CD8-positive, alpha-beta memory T cell (primary cell): Measurements from ENCODE around the gene SFXN1. TPM values are rescaled to one million over a fixed set of nuclear protein-coding genes. Genes with fewer than 3 reads are reported as not detected.

Experiments used
- CTCF ChIA-PET: fragments of 350-600 bp; sonication (Branson Sonifier 250); formaldehyde crosslinking; loops from one replicate; lab custom pipeline; 2021; ENCODE audit warnings: antibody characterized with exemption; lab: Charles Lee
- POLR2A ChIA-PET: fragments of 350-600 bp; sonication (Branson Sonifier 250); formaldehyde crosslinking; loops from one replicate; lab custom pipeline; 2021; ENCODE audit warnings: antibody characterized with exemption; lab: Charles Lee
- DNase-seq, 5 donors: peaks; one replicate each; pipeline versions ENCODE4 v3.0.0 to v3.0.0-alpha.2; 2020 to 2022; ENCODE audit warnings: mixed read lengths in 1 of 5
- H3K27ac ChIP-seq: one replicate; pipeline ENCODE4 v1.7.0; 2013; ENCODE audit warnings: low read depth, mild to moderate bottlenecking, low read length, moderate library complexity
- H3K27me3 ChIP-seq: 2 replicates; pipeline ENCODE4 v1.7.0; 2013; ENCODE audit warnings: low read length, mild to moderate bottlenecking; ENCODE audit not compliant: insufficient read depth, poor library complexity, severe bottlenecking
- H3K36me3 ChIP-seq: 2 replicates; pipeline ENCODE4 v1.7.0; 2013; ENCODE audit warnings: mild to moderate bottlenecking, low read length, moderate library complexity; ENCODE audit not compliant: insufficient read depth
- H3K4me1 ChIP-seq: 2 replicates; pipeline ENCODE4 v1.7.0; 2013; ENCODE audit warnings: mild to moderate bottlenecking, low read length, moderate library complexity; ENCODE audit not compliant: insufficient read depth
- H3K4me3 ChIP-seq: 2 replicates; pipeline ENCODE4 v1.7.0; 2013; ENCODE audit warnings: mild to moderate bottlenecking, low read length
- H3K9me3 ChIP-seq: 2 replicates; pipeline ENCODE4 v1.7.0; 2013; ENCODE audit warnings: mild to moderate bottlenecking, low read length
- H3K27ac Mint-ChIP-seq, 8 donors: one replicate each; pipeline ENCODE4 v1.8.0; 2020 to 2021; ENCODE audit warnings: mixed read lengths in 8 of 8, mild to moderate bottlenecking in 6 of 8, inconsistent platforms in 3 of 8, moderate library complexity in 3 of 8
- H3K27me3 Mint-ChIP-seq, 2 donors: one replicate each; pipeline ENCODE4 v1.8.0; 2020 to 2021; ENCODE audit warnings: mixed read lengths in 2 of 2, mild to moderate bottlenecking in 1 of 2, moderate library complexity in 1 of 2
- H3K36me3 Mint-ChIP-seq, 3 donors: one replicate each; pipeline ENCODE4 v1.8.0; 2020 to 2021; ENCODE audit warnings: mixed read lengths in 3 of 3, inconsistent platforms in 1 of 3, mild to moderate bottlenecking in 1 of 3
- H3K4me1 Mint-ChIP-seq, 3 donors: one replicate each; pipeline ENCODE4 v1.8.0; 2020 to 2021; ENCODE audit warnings: mixed read lengths in 3 of 3, inconsistent platforms in 1 of 3, mild to moderate bottlenecking in 1 of 3
- H3K4me3 Mint-ChIP-seq, 7 donors: one replicate each; pipeline ENCODE4 v1.8.0; 2020 to 2021; ENCODE audit warnings: mixed read lengths in 7 of 7, mild to moderate bottlenecking in 6 of 7, moderate library complexity in 4 of 7, inconsistent platforms in 2 of 7
- H3K9me3 Mint-ChIP-seq, 5 donors: one replicate each; pipeline ENCODE4 v1.8.0; 2020 to 2022; ENCODE audit warnings: mixed read lengths in 5 of 5, mild to moderate bottlenecking in 3 of 5, moderate library complexity in 2 of 5, inconsistent platforms in 1 of 5
- polyA plus RNA-seq: library from polyadenylated mRNA; unstranded; fragments of 300-500 nt; fragmentation: Illumina TruSeq; gene quantifications from one replicate; pipeline ENCODE4 v1.2.3, GENCODE V29; 2021
- total RNA-seq, 2 experiments: library from RNA; stranded (reverse); gene quantifications; one replicate each; pipeline ENCODE4 v1.2.3, GENCODE V29; 2021

SFXN1 gene
- total and polyA plus RNA-seq, 3 experiments from 2014 or later = 68.1 to 366 (median 359) TPM

- H3K4me1 ChIP-seq = no peaks in the 10 kb centered on the region
- DNase-seq = no peak
- POLR2A ChIA-PET = no interaction called here
Observed at GRCh38 chr5:175555168-175555785, 76.9 kb downstream of the SFXN1 start.

GRCh38 chr5:175556794-175557193 is 78.4 kb downstream of the SFXN1 start:
- Histone ChIP-seq H3K27ac (no peak overlapping the region), H3K4me1 (no peaks in the 10 kb centered on the region), H3K4me3 (no peak overlapping the region), H3K36me3 (no peaks in the 10 kb centered on the region), H3K9me3 (no peaks in the 10 kb centered on the region), H3K27me3 (no peaks in the 10 kb centered on the region)
- no peaks in the 10 kb centered on the region for H3K9me3 Mint-ChIP-seq
- no peaks in the 10 kb centered on the region for H3K4me1 Mint-ChIP-seq
- H3K4me3 Mint-ChIP-seq = no peak overlapping the region
- H3K36me3 Mint-ChIP-seq = no peaks in the 10 kb centered on the region
- no peak overlapping the region for H3K27ac Mint-ChIP-seq
- peaks cover 4 to 44% of the 10 kb centered on the region in 2 donors for H3K27me3 Mint-ChIP-seq
- DNase-seq = no peak
- ChIA-PET CTCF (interaction anchor here (0.7 kb wide), 1 partner anchor 26 kb away, joined by 3 read pairs; no protein-coding TSS in a partner anchor), POLR2A (no interaction called here)

More at GRCh38 chr5:175555168-175555785, 76.9 kb downstream of the SFXN1 start:
- peaks cover 7 to 47% of the 10 kb centered on the region in 2 donors for H3K27me3 Mint-ChIP-seq
- peak overlapping the region in 1 of 8 donors; percentile 70 for H3K27ac Mint-ChIP-seq
- CTCF ChIA-PET = no interaction called here
- H3K4me1 Mint-ChIP-seq = no peaks in the 10 kb centered on the region
- Histone ChIP-seq H3K9me3 (no peaks in the 10 kb centered on the region), H3K36me3 (no peaks in the 10 kb centered on the region), H3K27me3 (no peaks in the 10 kb centered on the region), H3K4me3 (no peak overlapping the region), H3K27ac (no peak overlapping the region)
- no peak overlapping the region for H3K4me3 Mint-ChIP-seq
- no peaks in the 10 kb centered on the region for H3K36me3 Mint-ChIP-seq
- no peaks in the 10 kb centered on the region for H3K9me3 Mint-ChIP-seq

- Mint-ChIP-seq H3K27me3 (peaks cover 2 to 42% of the 10 kb centered on the region in 2 donors), H3K4me3 (no peak overlapping the region), H3K36me3 (no peaks in the 10 kb centered on the region), H3K9me3 (no peaks in the 10 kb centered on the region), H3K4me1 (no peaks in the 10 kb centered on the region), H3K27ac (no peak overlapping the region)
- Histone ChIP-seq H3K27ac (no peak overlapping the region), H3K4me1 (no peaks in the 10 kb centered on the region), H3K27me3 (no peaks in the 10 kb centered on the region), H3K9me3 (no peaks in the 10 kb centered on the region), H3K36me3 (no peaks in the 10 kb centered on the region), H3K4me3 (no peak overlapping the region)
- ChIA-PET POLR2A (interaction anchor here (0.6 kb wide), 1 partner anchor 70 kb away, joined by 4 read pairs; no protein-coding TSS in a partner anchor), CTCF (interaction anchor here (0.6 kb wide), 1 partner anchor 143 kb away, joined by 3 read pairs; no protein-coding TSS in a partner anchor)
- DNase-seq = no peak
Observed at GRCh38 chr5:175557778-175558177, 79.4 kb downstream of the SFXN1 start.

GRCh38 chr5:175558801-175559480 is 80.6 kb downstream of the SFXN1 start:
- Mint-ChIP-seq H3K27me3 (peaks cover 3 to 38% of the 10 kb centered on the region in 2 donors), H3K4me1 (no peaks in the 10 kb centered on the region), H3K9me3 (no peaks in the 10 kb centered on the region), H3K27ac (no peak overlapping the region), H3K4me3 (no peak overlapping the region), H3K36me3 (no peaks in the 10 kb centered on the region)
- H3K27ac ChIP-seq = no peak overlapping the region
- no peaks in the 10 kb centered on the region for H3K36me3 ChIP-seq
- H3K4me1 ChIP-seq = no peaks in the 10 kb centered on the region
- ChIA-PET CTCF (no interaction called here), POLR2A (no interaction called here)
- DNase-seq = no peak
- no peak overlapping the region for H3K4me3 ChIP-seq
- H3K9me3 ChIP-seq = no peaks in the 10 kb centered on the region
- peaks cover 6% of the 10 kb centered on the region for H3K27me3 ChIP-seq

DNA sequence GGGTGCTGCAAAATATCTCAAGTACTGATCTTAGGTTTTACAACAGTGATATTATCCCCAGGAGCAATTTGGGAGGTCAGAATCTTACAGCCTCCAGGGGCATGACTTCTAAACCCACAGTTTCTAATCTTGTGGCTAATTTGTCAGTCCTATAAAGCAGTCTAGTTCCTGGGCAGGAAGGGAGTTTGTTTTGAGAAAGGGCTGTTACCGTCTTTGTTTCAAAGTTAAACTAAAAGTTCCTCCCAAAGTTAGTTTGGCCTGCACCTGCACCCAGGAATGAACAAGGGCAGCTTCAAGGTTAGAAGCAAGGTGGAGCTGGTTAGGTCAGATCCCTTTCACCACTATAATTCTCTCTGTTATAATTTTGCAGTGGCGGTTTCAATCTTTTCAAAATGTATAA is 81.7 kb downstream of the SFXN1 start:
- CTCF ChIA-PET = no interaction called here
- no peak overlapping the region for H3K27ac Mint-ChIP-seq

GRCh38 chr5:175561085-175561484 is 82.7 kb downstream of the SFXN1 start:
- no peak overlapping the region for H3K4me3 Mint-ChIP-seq
- DNase-seq = no peak
- Histone ChIP-seq H3K27me3 (peaks cover 6% of the 10 kb centered on the region), H3K9me3 (no peaks in the 10 kb centered on the region), H3K4me3 (no peak overlapping the region), H3K4me1 (no peaks in the 10 kb centered on the region), H3K36me3 (no peaks in the 10 kb centered on the region), H3K27ac (no peak overlapping the region)
- H3K36me3 Mint-ChIP-seq = no peaks in the 10 kb centered on the region
- H3K27me3 Mint-ChIP-seq = peaks cover 5 to 29% of the 10 kb centered on the region in 2 donors
- H3K4me1 Mint-ChIP-seq = no peaks in the 10 kb centered on the region
- H3K9me3 Mint-ChIP-seq = no peaks in the 10 kb centered on the region
- ChIA-PET POLR2A (no interaction called here), CTCF (no interaction called here)
- H3K27ac Mint-ChIP-seq = no peak overlapping the region

More for the DNA sequence above, 81.7 kb downstream of the SFXN1 start:
- Mint-ChIP-seq H3K4me3 (no peak overlapping the region), H3K36me3 (no peaks in the 10 kb centered on the region), H3K27me3 (peaks cover 5 to 34% of the 10 kb centered on the region in 2 donors), H3K4me1 (no peaks in the 10 kb centered on the region), H3K9me3 (no peaks in the 10 kb centered on the region)
- DNase-seq = no peak
- Histone ChIP-seq H3K4me3 (no peak overlapping the region), H3K27me3 (peaks cover 6% of the 10 kb centered on the region), H3K4me1 (no peaks in the 10 kb centered on the region), H3K27ac (no peak overlapping the region), H3K9me3 (no peaks in the 10 kb centered on the region), H3K36me3 (no peaks in the 10 kb centered on the region)
- POLR2A ChIA-PET = no interaction called here

GRCh38 chr5:175564716-175565115 is 86.4 kb downstream of the SFXN1 start:
- Mint-ChIP-seq H3K4me1 (no peaks in the 10 kb centered on the region), H3K27me3 (peaks cover 5 to 31% of the 10 kb centered on the region in 2 donors), H3K9me3 (peaks cover 0 to 1% (median 0%) of the 10 kb centered on the region in 5 donors), H3K36me3 (no peaks in the 10 kb centered on the region), H3K4me3 (no peak overlapping the region), H3K27ac (no peak overlapping the region)
- Histone ChIP-seq H3K36me3 (no peaks in the 10 kb centered on the region), H3K4me1 (no peaks in the 10 kb centered on the region), H3K27me3 (peaks cover 10% of the 10 kb centered on the region), H3K27ac (no peak overlapping the region), H3K4me3 (no peak overlapping the region), H3K9me3 (no peaks in the 10 kb centered on the region)
- no peak for DNase-seq
- POLR2A ChIA-PET = no interaction called here
- CTCF ChIA-PET = no interaction called here

DNA sequence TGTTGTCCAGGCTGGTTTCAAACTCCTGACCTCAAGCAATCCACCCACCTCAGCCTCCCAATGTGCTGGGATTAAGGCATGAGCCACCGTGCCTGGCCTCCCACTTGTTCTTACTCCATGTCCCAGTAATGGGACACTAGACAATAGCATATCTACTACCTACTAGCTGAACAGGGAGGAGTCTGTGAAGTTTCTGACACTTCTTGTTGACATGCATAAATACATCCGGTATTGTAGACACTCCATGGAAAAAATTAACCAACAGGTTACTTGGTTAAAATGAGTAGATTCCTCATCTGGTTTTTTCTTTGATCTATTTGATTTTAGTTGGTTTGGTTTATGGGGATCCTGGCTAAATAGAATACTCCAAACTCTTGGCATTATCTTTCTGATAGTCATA is 88.3 kb downstream of the SFXN1 start:
- Histone ChIP-seq H3K4me1 (no peaks in the 10 kb centered on the region), H3K4me3 (no peak overlapping the region), H3K36me3 (no peaks in the 10 kb centered on the region), H3K27ac (no peak overlapping the region), H3K9me3 (no peaks in the 10 kb centered on the region), H3K27me3 (peaks cover 10% of the 10 kb centered on the region)
- Mint-ChIP-seq H3K27ac (no peak overlapping the region), H3K36me3 (no peaks in the 10 kb centered on the region), H3K4me1 (no peaks in the 10 kb centered on the region), H3K27me3 (peaks cover 10 to 28% of the 10 kb centered on the region in 2 donors), H3K9me3 (peaks cover 0 to 2% (median 0%) of the 10 kb centered on the region in 5 donors), H3K4me3 (no peak overlapping the region)
- DNase-seq = no peak
- CTCF ChIA-PET = no interaction called here
- POLR2A ChIA-PET = no interaction called here
